K562 (cell line): Measurements from ENCODE around the gene MRPL58. TPM values are rescaled to one million over a fixed set of nuclear protein-coding genes. Genes with fewer than 3 reads are reported as not detected.

Experiments used
- BCOR ChIP-seq: fragments of 450-650 bp; IDR thresholded peaks from 2 replicates; pipeline ENCODE4 v1.6.1; 2016
- CHD1 ChIP-seq: fragments of 200-600 bp; sonication (generic); IDR thresholded peaks from one replicate; pipeline ENCODE4 v1.6.1; 2012; ENCODE audit warnings: mild to moderate bottlenecking, moderate library complexity, low read length, inconsistent platforms
- EP300 ChIP-seq: IDR thresholded peaks from 2 replicates; pipeline ENCODE4 v1.6.1; 2012; ENCODE audit warnings: low read length, improper control_type of control experiment
- HCFC1 ChIP-seq: IDR thresholded peaks from 2 replicates; pipeline ENCODE4 v1.6.1; 2012; ENCODE audit warnings: low read depth, low read length, improper control_type of control experiment
- HDAC1 ChIP-seq, 2 experiments: fragments of 450-650 bp; IDR thresholded peaks; 2 replicates each; pipeline ENCODE4 v1.6.1; 2016 to 2017; ENCODE audit warnings: inconsistent platforms in 1 of 2, mild to moderate bottlenecking in 1 of 2, moderate library complexity in 1 of 2
- LARP7 ChIP-seq: fragments of 450-650 bp; IDR thresholded peaks from 2 replicates; pipeline ENCODE4 v1.6.1; 2016
- MAFF ChIP-seq: IDR thresholded peaks from 2 replicates; pipeline ENCODE4 v1.6.1; 2012; ENCODE audit warnings: low read length, improper control_type of control experiment
- PTBP1 ChIP-seq: fragments of 200-400 bp; formaldehyde crosslinking; IDR thresholded peaks from 2 replicates; pipeline ENCODE4 v1.6.1; 2017; ENCODE audit warnings: low read depth, low read length
- SMARCE1 ChIP-seq: fragments of 450-650 bp; IDR thresholded peaks from 2 replicates; pipeline ENCODE4 v1.7.1; 2016; ENCODE audit warnings: mild to moderate bottlenecking
- TAF1 ChIP-seq: IDR thresholded peaks from 2 replicates; pipeline ENCODE4 v1.6.1; 2011; ENCODE audit warnings: mild to moderate bottlenecking, low read length, moderate library complexity; ENCODE audit not compliant: insufficient read depth, control insufficient read depth, severe bottlenecking; ENCODE audit errors: extremely low read depth
- U2AF1 ChIP-seq: fragments of 200-400 bp; formaldehyde crosslinking; optimal IDR thresholded peaks from 2 replicates; pipeline ENCODE3; 2017; ENCODE audit warnings: mild to moderate bottlenecking, low read depth, low read length, moderate library complexity
- ZFX ChIP-seq: sonication (generic); formaldehyde crosslinking; IDR thresholded peaks from 2 replicates; pipeline ENCODE4 v1.8.0; 2022; ENCODE audit warnings: mild to moderate bottlenecking, missing genetic modification reagents, moderate library complexity
- ZKSCAN1 ChIP-seq: fragments of 150-350 bp; IDR thresholded peaks from 2 replicates; pipeline ENCODE4 v1.6.1; 2016; ENCODE audit warnings: low read depth, low read length
- ZNF507 ChIP-seq: conservative IDR thresholded peaks from 2 replicates; pipeline ENCODE4 v1.6.1; 2017; ENCODE audit warnings: missing genetic modification characterization, missing compliant biosample characterization
- polyA plus RNA-seq, 8 experiments: library from polyadenylated mRNA; depleted of rRNA in 4 of 8; stranded (reverse) in 5 of 8; unstranded in 3 of 8; fragments of >200 nt; fragmentation: Nextera tagmentation in 2 of 8; fragmentation: Illumina TruSeq in 1 of 8; extraction: Ambion mirVana in 2 of 8; extraction: Trizol in 1 of 8; gene quantifications; 2 replicates each; pipeline versions ENCODE4 v1.2.1 to v1.2.3, GENCODE V29; 2011 to 2014; ENCODE audit warnings: inconsistent platforms in 1 of 8, missing spikeins in 1 of 8
- total RNA-seq, 7 experiments: library from RNA; depleted of rRNA in 6 of 7; stranded (reverse); fragments of >200 nt in 6 of 7; fragmentation: Illumina TruSeq in 2 of 7; extraction: Trizol in 2 of 7; gene quantifications; 2 replicates each; pipeline versions ENCODE4 v1.2.1 to v1.2.3, GENCODE V29; 2011 to 2021; ENCODE audit warnings: low replicate concordance in 1 of 7
- TF ChIP-seq, protein P1 (sequence below): sonication (generic); formaldehyde crosslinking; IDR thresholded peaks from 2 replicates; pipeline ENCODE4 v1.8.0; 2023; ENCODE audit warnings: mild to moderate bottlenecking, missing genetic modification reagents
- TF ChIP-seq, protein P2 (sequence below), 2 experiments: fragments of 450-650 bp in 1 of 2; sonication (generic) in 1 of 2; formaldehyde crosslinking; conservative IDR thresholded peaks; 2 replicates each; pipeline versions ENCODE4 v1.4.0 to v1.8.1; 2020 to 2022; ENCODE audit warnings: mild to moderate bottlenecking in 1 of 2, missing genetic modification reagents in 1 of 2
- TF ChIP-seq, protein P3 (sequence below): fragments of 250-450 bp; sonication (Bioruptor Pico); IDR thresholded peaks from 2 replicates; pipeline ENCODE4 v1.9.0; 2021; ENCODE audit warnings: mild to moderate bottlenecking, inconsistent platforms
- TF ChIP-seq, protein P4 (sequence below): IDR thresholded peaks from 3 replicates; pipeline ENCODE4 v1.6.1; 2011; ENCODE audit warnings: borderline replicate concordance, mild to moderate bottlenecking; ENCODE audit not compliant: insufficient read length, insufficient read depth

Gene MRPL58
- total and polyA plus RNA-seq, 9 of the 15 experiments (the other 6 are each of a cell fraction or from before 2014, with no cell fraction given), result 30.8 to 107 (median 72.4) TPM

DNA sequence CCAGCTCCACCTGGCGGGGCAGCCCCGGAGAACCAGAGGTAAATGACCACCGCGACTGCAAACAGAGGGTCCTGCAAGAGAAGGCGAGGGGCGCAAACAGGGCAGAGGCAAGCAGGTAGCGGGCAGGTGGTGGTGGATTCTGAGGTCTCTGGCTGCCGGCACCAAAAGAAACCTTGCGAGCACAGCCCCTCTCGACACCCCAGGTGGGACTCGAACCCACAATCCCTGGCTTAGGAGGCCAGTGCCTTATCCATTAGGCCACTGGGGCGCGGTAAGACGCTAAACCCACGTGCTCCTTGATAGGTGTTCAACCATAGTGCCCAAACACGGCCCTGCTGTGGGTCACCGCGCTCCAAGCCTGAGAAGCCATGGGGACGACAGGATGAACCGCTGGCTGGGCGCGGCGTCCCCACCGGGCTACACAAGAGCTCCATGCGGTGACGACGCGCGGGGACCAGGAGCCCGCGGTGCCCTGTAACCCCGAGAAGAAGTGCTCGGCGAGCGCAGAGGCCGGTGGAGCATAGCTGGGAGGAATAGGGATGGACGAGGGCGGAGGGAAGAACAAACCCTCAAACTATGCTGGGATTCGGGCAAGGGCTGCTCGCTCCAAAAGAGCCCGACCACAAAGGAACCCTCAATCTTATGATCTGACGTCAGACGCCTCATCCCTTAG, 21.9 kb downstream of the MRPL58 start (continued):
- TF ChIP-seq HCFC1, result no peak
- peak; percentile 56; the same call in 1 of the 2 replicates for TF ChIP-seq ZFX (CRISPR knock-in tag)
- TF ChIP-seq ZKSCAN1, result peak; percentile 74; the same call in 1 of the 2 replicates
- TF ChIP-seq, protein P1, sequence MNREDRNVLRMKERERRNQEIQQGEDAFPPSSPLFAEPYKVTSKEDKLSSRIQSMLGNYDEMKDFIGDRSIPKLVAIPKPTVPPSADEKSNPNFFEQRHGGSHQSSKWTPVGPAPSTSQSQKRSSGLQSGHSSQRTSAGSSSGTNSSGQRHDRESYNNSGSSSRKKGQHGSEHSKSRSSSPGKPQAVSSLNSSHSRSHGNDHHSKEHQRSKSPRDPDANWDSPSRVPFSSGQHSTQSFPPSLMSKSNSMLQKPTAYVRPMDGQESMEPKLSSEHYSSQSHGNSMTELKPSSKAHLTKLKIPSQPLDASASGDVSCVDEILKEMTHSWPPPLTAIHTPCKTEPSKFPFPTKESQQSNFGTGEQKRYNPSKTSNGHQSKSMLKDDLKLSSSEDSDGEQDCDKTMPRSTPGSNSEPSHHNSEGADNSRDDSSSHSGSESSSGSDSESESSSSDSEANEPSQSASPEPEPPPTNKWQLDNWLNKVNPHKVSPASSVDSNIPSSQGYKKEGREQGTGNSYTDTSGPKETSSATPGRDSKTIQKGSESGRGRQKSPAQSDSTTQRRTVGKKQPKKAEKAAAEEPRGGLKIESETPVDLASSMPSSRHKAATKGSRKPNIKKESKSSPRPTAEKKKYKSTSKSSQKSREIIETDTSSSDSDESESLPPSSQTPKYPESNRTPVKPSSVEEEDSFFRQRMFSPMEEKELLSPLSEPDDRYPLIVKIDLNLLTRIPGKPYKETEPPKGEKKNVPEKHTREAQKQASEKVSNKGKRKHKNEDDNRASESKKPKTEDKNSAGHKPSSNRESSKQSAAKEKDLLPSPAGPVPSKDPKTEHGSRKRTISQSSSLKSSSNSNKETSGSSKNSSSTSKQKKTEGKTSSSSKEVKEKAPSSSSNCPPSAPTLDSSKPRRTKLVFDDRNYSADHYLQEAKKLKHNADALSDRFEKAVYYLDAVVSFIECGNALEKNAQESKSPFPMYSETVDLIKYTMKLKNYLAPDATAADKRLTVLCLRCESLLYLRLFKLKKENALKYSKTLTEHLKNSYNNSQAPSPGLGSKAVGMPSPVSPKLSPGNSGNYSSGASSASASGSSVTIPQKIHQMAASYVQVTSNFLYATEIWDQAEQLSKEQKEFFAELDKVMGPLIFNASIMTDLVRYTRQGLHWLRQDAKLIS (CRISPR knock-in tag), result no peak
- no peak for TF ChIP-seq SMARCE1
- no peak for TF ChIP-seq CHD1
- peak; percentile 86 for TF ChIP-seq BCOR
- TF ChIP-seq HDAC1 (IDR thresholded peaks at IDR 0.05), result peak; percentile 82 to 90; a peak in 3 of 4 replicates
- peak; percentile 60; the same call in 1 of the 2 replicates for TF ChIP-seq EP300
- no peak for TF ChIP-seq PTBP1
- no peak for TF ChIP-seq TAF1
- TF ChIP-seq, protein P2, sequence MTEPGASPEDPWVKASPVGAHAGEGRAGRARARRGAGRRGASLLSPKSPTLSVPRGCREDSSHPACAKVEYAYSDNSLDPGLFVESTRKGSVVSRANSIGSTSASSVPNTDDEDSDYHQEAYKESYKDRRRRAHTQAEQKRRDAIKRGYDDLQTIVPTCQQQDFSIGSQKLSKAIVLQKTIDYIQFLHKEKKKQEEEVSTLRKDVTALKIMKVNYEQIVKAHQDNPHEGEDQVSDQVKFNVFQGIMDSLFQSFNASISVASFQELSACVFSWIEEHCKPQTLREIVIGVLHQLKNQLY (CRISPR knock-in tag; conservative IDR thresholded peaks at IDR 0.05), result no peak
- TF ChIP-seq, protein P3, sequence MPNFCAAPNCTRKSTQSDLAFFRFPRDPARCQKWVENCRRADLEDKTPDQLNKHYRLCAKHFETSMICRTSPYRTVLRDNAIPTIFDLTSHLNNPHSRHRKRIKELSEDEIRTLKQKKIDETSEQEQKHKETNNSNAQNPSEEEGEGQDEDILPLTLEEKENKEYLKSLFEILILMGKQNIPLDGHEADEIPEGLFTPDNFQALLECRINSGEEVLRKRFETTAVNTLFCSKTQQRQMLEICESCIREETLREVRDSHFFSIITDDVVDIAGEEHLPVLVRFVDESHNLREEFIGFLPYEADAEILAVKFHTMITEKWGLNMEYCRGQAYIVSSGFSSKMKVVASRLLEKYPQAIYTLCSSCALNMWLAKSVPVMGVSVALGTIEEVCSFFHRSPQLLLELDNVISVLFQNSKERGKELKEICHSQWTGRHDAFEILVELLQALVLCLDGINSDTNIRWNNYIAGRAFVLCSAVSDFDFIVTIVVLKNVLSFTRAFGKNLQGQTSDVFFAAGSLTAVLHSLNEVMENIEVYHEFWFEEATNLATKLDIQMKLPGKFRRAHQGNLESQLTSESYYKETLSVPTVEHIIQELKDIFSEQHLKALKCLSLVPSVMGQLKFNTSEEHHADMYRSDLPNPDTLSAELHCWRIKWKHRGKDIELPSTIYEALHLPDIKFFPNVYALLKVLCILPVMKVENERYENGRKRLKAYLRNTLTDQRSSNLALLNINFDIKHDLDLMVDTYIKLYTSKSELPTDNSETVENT (CRISPR knock-in tag), result peak; percentile 41; the same call in 1 of the 2 replicates
- TF ChIP-seq U2AF1, result no peak
- TF ChIP-seq MAFF, result no peak
- TF ChIP-seq, protein P4, sequence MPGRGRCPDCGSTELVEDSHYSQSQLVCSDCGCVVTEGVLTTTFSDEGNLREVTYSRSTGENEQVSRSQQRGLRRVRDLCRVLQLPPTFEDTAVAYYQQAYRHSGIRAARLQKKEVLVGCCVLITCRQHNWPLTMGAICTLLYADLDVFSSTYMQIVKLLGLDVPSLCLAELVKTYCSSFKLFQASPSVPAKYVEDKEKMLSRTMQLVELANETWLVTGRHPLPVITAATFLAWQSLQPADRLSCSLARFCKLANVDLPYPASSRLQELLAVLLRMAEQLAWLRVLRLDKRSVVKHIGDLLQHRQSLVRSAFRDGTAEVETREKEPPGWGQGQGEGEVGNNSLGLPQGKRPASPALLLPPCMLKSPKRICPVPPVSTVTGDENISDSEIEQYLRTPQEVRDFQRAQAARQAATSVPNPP, result no peak
- 0 out of 2 replicates have a peak, but pooled peaks have one; percentile 47 for TF ChIP-seq LARP7
- TF ChIP-seq ZNF507 (tag), result no peak
